ENCODE results near the gene PGAM2.

The PGAM2 gene

DNA sequence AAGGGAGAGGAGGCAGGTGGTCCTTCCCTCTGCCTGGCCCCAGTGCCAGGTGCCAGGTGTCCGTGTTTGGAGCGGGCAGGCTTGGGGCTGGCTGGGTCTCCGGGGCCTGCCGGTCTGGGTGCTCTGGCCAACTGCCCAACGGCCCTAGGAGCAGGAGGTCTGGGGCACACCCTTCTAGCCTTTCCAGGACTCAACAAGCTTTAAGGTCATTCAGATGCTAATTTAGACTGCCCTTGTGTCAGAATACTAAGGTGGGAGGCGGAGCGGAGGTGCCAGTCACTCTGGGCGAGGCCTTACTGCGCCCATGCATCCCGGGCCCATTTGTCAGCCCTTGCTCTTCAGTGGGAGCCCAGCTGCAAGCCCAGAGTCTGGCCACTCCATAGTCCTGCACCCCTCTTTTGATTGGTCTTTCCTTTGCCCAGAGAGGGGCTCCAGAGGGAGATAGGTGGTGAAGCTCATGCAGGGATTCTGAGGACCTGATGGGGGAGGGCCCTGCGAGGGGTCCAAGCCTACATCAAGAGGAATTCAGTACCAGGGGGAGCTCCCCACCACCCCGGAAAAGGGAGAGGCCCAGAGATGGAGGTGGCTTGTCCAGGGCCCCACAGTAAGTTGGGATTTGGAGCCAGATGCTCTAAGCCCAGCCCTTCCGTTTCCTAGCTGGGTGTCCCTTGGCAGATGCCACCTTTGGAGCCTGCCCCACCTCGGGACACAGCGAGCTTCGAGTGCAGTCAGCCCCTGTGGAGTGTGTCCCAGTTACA is 1.3 kb downstream of the PGAM2 start:
- FAIRE-seq = no peak

DNA sequence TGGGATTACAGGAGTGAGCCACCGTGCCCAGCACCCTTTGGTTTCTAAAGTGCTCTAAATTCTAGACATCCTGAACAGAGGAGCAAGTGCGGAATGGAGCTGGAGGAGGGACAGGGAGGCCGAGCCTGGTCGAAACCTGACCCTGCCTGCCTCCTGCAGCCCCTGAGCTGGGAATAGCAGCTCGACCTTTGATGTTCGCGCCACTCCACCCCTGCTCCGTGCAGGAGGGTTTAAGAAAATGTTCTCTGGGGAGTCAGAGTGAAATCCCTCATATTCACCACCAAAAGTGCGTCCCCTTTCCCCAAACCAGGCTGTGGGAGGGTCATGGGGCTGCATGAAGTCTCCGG is 1.8 kb downstream of the PGAM2 start:
- no peak for FAIRE-seq

DNA sequence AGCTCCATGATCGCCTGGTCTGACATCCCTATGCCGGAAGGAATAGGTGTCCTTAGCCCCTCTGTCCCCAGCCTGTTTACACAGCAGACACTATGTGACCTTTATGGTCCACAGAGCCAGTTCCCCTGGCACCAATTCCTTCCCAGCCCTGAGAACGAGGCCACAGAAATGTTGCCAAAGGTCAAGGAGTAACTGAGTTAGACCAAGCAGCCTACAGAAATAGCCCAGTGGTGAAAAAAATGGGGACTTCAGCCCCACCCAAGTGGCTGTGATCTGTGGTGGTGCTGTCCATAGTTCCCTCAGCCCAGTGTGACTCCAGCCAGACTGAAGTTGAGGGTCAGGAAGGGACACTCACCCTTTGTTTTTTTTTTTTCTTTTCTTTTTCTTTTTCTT is 2.5 kb downstream of the PGAM2 start:
- FAIRE-seq = no peak

DNA sequence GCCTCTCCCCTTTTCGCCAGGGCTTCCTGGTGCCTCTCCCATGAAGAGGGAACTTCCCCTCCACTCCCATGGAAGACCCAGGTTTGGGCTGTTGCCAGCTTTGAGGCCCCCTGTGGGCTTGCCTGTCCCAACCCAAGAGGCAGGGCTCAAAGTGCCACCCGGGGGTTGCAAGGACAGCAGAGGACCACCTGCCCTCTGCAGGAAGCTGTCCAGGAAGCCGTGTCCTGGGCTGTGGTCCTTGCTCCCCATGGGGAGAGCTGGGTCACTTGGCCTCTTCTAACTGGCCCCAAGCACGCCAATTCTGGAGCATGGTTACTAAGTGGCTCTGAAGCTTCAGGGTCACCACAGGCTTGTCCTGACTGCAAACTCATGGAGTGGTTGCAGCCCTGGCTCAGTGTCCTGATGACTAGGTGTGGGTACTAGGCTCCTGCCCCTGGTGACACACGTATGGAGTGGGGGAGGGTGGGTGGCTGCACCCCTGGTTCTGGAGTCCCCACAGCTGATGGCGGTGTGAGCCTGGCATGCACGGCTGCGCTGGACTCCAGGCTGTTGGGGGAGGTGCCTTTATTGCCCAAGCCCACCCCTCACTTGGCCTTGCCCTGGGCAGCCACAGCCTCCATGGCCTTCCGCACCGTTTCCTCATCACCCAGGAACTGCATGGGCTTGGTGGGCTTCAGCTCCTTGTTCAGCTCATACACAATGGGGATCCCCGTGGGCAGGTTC is 3.0 kb downstream of the PGAM2 start:
- FAIRE-seq = no peak

DNA sequence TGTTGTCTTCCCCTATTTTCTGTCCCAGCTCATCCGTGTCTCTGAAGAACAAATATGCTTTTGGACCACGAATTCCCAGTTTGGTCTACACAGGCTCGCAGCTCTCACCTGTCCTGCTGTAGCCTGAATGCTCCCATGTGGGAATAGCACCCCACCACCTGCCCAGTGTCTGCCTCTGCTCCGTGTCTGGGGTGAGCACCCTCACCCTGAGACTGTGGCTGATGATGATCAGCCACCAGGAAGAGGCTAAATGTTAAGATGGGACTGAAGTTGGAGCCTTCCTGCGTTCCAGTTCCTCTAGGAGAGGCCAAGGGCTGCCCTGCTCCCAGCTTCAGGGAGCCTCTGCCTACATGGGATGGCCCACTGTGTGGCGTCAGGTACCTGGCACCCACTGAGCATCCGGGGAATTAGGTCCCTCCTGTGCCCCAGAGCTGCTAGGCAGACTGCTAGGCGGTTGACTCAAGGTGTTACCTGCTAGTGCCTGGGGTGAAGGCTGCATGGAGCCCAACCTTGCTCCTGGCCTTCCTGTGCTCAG is 3.7 kb downstream of the PGAM2 start:
- FAIRE-seq = no peak

DNA sequence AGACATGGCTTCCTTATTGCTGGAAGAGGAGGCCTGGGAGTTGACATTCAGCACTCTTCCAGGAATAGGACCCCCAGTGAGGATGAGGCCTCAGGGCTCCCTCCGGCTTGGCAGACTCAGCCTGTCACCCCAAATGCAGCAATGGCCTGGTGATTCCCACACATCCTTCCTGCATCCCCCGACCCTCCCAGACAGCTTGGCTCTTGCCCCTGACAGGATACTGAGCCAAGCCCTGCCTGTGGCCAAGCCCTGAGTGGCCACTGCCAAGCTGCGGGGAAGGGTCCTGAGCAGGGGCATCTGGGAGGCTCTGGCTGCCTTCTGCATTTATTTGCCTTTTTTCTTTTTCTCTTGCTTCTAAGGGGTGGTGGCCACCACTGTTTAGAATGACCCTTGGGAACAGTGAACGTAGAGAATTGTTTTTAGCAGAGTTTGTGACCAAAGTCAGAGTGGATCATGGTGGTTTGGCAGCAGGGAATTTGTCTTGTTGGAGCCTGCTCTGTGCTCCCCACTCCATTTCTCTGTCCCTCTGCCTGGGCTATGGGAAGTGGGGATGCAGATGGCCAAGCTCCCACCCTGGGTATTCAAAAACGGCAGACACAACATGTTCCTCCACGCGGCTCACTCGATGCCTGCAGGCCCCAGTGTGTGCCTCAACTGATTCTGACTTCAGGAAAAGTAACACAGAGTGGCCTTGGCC is 4.3 kb downstream of the PGAM2 start:
- FAIRE-seq = no peak

DNA sequence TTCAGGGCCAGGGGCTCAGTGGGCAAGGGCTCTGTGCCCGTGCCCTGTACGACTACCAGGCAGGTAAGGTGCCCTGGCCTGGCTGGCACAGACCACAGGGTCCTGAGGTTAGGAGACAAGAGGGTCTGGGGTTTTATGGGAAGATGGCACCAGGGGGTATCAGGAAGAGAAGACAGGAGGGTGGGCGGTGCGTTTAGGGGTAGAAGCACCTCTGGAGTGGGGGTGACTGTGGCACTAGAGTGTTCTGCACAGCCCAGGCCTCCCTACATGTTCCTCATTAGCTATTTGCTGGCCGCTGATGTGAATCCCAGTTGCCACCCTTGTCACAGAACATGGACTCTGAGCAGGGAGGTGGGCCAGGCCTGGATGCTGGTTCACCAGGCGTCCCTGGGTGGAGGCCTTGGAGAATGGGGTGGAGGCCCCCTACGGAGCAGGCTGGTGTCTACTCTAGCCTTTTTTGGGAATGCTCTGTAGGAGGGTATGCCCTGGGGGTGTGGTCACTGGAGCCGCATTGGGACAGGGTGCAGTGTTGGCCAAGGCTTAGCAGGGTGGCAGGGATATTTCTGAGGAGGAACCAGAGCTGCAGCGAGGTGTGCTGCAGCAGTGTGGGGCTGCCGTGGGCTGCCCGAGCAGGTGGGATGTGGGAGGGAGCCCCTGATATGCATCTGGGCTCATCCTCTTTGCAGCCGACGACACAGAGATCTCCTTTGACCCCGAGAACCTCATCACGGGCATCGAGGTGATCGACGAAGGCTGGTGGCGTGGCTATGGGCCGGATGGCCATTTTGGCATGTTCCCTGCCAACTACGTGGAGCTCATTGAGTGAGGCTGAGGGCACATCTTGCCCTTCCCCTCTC is 5.0 kb downstream of the PGAM2 start:
- no peak for FAIRE-seq

DNA sequence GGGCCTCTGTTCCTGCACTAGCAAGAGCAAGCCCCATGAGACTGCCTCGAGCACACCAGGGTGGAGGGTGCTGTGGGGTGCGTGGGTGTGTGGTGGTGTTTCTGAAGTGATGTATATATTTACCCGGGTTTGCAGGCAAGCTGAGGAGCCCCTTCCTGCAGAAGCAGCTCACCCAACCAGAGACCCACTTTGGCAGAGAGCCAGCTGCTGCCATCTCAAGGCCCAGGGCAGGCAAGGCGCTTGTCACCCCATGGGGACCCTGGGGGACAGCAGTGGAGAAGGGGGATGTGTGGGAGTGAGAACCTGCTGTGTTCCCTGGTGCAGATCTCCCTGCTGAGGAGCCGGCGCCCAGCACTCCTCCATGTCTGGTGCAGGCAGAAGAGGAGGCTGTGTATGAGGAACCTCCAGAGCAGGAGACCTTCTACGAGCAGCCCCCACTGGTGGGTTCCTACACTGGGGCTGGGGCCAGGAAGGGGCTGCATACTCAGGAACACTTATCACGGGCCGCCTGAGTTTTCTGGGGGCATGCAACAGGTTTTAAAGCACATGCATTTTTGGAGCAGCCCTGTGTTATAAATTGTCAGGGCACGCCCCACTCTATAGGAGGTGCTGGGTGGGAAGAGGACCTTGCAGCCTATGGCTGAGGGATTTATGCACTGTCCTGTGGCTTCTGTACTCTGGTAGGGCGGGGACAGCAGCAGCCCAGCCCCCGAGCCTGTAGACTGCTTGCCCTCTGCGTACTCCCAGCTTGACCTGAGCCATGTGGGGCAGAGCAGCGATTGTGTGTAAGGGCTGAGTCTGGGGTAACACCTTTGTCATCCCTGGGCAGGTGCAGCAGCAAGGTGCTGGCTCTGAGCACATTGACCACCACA is 5.9 kb downstream of the PGAM2 start:
- no peak for FAIRE-seq

DNA sequence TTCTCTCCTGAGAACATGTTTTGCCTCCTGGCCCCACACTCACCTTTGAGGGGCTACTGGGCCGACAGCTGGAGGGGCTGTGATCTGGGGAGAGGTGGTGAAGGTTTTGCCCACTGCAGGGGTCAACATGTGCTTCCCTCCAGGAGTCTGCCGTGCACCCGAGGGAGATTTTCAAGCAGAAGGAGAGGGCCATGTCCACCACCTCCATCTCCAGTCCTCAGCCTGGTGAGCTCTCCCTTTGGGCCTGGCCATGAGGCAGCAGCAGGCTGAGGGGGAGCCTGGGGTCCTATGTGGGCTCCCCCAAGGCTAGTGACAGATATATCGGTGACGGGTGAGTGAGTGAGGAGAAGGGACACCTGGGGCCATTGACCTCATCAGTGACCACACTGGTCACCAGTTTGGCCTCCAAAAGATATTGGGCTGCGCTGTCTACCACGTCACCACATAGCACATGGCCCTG is 6.6 kb downstream of the PGAM2 start:
- FAIRE-seq = no peak

DNA sequence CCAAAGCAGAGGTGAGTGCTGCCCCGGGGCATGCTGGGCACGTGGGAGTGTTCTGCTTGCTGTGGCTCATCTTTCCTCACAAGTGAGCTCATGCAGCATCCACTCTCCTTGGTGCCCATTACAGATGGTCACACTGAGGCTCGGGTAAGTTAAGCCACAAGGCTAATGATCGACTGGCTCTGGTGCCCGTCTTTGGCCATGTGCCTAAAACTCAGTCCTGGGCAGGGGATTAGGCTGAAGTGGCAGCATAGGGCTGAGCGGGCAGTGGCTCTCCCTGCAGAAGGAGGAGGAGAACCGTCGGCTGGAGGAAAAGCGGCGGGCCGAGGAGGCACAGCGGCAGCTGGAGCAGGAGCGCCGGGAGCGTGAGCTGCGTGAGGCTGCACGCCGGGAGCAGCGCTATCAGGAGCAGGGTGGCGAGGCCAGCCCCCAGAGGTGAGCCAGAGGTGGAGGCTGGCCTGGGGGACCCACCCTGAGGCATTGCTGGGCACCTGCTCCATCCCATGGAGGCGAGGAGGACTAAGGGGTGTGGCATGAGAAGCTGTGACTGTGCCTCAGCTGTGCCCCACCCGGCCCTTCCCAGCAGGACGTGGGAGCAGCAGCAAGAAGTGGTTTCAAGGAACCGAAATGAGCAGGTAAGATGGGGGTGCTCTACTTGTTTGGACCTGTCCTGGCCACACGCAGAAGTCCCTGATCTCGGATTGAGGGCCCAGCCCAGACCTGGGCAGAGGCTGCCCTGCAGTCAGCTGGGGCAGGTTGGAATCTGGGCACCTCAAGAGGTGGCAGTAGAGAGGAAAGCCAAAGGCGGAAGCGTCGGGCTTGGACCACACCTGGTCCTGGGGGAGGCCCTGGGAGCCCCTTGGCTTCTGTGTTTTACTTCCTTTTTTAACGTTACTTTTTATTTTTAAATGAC is 7.3 kb downstream of the PGAM2 start:
- no peak for FAIRE-seq

DNA sequence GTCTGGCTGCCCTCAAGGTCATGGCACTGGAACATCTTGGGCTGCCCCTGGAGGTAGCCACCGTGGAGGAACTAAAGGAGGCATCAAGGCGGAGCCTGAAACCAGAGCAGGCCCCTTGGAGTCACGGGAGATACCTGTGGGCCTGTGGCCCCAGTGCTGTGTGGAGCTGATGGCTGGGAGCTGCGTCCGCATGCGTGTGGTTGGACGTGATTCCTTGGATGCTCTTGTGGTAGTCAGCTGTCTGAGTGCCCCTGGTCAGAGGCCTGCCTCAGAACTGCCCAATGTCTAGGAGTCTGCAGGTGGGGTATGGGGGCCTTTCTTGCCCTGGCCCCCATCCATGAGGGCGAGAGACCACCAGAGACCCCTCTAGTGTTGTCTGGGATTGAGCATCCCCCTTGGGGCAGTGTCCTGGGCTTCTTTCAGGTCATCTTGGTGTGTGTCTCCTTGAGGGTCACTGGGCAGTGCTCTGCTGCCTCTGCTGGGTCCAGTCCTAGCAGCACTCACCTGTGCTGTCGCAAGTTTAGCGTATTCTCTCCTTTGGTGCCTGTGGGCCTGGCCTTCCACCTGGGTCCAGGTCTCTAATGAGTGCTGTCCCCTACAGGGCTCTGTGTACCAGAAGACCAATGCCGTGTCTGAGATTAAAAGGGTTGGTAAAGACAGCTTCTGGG is 8.1 kb downstream of the PGAM2 start:
- FAIRE-seq = no peak

DNA sequence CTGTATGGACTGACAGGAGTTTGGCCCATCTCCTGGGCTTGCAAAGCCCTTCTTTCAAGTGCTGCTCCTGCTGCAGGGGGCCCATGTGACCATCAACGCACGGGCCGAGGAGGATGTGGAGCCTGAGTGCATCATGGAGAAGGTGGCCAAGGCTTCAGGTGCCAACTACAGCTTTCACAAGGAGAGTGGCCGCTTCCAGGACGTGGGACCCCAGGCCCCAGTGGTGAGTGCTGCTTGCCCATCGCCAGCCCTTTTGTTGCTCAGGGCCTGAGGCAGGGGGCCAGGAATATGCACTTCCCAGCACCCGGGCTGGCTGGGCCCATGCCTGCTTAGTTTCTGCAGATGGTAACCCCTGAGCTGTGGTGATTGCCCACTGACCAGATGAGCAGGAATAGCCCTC is 8.7 kb downstream of the PGAM2 start:
- FAIRE-seq = no peak

DNA sequence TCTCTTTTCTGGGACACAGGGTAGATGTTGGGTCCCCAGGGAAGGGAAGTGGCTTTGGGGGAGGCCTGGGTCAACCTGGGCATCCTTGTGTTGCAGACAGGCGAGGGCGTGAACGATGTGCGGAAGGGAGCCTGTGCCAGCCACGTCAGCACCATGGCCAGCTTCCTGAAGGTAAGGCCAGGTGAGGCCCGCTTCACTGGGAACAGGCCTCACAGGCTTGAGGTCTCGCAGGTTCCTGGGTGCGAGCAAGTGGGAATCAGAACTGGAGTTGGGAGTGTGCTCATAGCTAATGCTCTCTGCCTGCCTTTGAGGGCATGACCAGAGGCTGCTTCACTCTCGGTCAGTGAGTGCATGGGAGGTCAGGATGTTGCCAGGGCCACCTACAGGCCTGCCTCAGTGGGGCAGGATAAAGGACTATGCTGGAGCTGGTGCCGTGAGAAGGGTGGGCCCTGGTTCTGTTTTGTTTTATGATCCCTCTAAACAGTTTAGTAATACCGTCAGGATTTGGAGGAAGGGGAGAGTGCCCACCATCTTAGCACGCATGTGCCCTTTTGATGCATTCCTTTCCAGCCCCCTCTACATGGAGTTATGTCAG is 12.5 kb downstream of the PGAM2 start:
- no peak for FAIRE-seq

DNA sequence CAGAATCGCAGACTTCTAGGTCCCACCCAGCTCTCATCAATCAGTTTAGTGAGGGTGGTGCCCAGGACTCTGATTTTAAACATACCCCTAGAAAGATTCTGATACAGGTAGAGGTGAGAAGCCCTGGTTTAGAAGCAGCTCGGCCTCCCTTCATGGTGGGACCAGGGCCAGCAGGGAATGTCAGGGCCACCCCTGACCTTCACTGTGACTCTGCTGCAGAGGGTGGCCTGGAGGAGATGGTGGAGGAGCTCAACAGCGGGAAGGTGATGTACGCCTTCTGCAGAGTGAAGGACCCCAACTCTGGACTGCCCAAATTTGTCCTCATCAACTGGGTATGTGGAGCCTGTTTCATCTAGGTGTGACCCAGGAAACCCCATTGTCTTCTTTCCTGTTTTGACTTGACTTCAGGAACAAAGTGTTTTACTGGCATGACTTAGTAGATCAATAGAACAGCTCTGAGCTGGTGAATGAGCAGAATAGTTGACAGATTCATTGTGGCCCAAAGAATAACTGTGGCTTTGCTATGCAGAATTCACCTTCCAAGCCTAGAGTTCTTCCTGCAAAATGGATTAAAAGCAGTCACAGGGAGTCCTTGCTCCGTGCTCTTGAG is 13.7 kb downstream of the PGAM2 start:
- no peak for FAIRE-seq

DNA sequence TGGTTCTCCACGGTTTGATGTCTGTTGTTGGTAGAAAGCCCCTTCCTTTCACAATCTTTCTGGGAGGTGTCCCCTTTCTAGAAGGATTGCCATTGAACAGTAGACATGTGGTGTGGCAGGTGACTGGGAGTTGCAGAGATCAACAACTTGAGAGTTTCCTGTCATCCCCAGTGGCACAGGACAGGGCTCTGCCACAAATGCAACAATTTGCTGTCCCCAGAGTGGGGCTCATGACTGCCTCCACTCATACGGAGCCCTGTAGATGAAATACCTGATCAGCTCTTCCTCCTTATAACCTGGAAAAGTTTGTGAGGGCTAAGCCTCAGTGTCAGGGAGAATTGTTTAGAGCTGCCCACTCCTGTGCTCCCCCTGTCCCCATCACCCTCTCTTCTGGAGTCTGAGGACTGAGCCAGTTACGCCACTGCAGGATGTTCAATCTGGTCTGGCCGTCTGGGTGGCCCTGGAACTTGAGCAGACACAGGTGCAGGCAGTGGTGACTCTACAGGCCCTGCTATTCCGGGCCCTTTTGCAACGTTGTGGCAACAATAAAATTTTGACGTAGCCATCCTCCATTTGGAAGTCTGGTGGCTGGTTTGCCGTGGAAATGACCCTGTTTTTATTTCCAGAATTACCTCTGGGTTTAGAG is 14.3 kb downstream of the PGAM2 start:
- FAIRE-seq = no peak

DNA sequence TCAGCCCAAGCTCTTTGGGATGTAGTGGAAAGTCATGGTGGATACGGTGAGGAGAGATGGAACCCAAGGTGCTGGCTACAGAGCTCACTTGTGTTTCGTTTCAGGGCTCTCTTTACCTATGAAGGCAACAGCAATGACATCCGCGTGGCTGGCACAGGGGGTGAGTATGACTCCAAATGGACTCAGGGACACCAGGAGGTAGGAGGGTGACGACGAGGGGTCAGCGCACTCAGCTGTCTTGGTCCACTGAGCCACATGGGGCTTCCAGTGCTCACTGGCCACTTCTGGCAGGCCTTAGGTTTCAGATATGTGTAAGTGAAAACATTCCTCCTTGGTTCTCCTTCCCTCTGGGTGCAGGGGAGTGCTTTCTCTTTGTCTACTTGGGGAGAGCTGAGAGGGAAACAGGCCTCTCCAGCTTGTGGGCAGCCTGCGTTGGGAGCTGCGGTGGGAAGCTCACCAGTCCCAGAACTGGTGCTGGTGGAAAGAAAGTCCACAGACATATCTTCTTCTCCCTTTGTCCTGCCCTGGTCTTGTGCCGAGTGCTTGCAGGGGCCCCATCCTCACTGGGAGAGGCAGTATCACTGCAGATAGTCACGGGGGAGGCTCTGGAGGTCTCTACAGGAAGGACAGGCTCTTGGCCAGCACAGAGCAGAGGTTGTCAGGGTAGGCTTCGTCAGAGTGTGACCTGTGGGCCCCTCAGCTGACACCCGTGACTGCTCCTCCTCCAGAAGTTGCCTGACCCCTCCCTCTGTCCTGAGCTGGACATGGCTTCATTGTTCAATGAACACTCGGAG is 15.0 kb downstream of the PGAM2 start:
- no peak for FAIRE-seq

DNA sequence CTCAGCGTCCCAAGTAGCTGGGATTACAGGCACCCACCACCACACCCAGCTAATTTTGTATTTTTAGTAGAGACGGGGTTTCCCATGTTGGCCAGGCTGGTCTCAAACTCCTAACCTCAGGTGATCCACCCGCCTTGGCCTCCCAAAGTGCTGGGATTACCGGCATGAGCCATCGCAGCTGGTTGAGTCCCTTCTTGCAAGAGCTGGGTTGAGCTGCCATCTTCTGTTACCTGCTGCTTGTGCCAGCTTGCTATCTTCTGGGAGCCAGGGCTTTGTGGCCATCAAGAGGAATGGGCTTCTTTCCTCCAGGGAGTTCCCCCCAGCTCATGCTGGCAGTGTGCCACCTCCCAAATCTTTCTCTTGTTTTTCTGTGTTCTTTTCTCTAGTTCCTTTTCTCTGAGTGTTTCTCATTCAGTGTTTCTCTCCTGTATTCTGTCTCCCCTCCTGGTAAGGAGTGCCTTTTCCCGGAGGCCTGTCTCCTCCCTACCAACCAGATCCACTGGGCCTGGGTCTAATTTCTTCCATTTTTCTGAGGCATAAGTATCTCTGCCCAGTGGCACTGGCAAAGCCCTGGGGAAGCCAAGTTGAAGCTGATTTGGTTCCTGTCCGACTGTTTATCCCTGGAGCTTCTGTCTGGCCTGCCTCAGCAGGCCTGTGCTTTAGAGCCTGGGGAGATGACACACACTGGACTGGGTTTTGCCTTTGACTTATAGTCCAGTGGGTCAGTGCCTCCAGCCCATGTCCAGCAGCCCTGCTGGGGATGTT is 17.2 kb downstream of the PGAM2 start:
- FAIRE-seq = no peak
